Adrenal gland (tissue), 5 donors: ENCODE results near the gene CCDC158.

Experiments
- POLR2A ChIP-seq, 2 donors: fragments of 450-650 bp; IDR thresholded peaks; one replicate each; pipeline ENCODE4 v1.6.1; 2017; ENCODE audit warnings: antibody characterized with exemption in 2 of 2, mild to moderate bottlenecking in 2 of 2, moderate library complexity in 1 of 2
- TF ChIP-seq, protein P1 (sequence below), 6 experiments: fragments of 450-650 bp in 4 of 6; fragments of 200-600 bp in 2 of 6; sonication (generic) in 1 of 6; IDR thresholded peaks; 1 replicate in 5 of 6; 2 replicates in 1 of 6; pipeline versions ENCODE4 v1.5.1 to v1.8.0; 2016 to 2021; ENCODE audit warnings: antibody characterized with exemption in 6 of 6, mild to moderate bottlenecking in 2 of 6, moderate library complexity in 1 of 6
- donor health status: DM: no; HTN: no; CAD: no.

DNA sequence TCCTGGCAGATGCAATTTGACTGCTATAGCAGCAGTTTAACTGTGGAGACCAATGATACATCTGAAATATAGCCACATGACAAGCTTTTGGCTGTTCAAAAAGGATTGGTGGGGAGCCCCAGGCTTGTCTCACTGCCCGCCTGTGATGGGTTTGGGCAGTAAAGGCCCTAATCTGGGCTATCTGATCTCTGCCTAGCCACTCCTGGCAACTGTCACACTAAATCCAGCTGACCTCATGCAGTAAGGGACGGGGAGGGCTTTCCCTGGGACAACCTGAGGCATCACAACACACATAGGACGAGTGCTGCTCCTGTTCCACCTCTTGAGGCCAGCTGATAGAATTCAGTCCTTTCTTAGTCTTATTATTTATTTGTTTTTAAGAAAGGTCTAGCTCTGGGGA, 56.2 kb downstream of the CCDC158 start:
- TF ChIP-seq, protein P1, sequence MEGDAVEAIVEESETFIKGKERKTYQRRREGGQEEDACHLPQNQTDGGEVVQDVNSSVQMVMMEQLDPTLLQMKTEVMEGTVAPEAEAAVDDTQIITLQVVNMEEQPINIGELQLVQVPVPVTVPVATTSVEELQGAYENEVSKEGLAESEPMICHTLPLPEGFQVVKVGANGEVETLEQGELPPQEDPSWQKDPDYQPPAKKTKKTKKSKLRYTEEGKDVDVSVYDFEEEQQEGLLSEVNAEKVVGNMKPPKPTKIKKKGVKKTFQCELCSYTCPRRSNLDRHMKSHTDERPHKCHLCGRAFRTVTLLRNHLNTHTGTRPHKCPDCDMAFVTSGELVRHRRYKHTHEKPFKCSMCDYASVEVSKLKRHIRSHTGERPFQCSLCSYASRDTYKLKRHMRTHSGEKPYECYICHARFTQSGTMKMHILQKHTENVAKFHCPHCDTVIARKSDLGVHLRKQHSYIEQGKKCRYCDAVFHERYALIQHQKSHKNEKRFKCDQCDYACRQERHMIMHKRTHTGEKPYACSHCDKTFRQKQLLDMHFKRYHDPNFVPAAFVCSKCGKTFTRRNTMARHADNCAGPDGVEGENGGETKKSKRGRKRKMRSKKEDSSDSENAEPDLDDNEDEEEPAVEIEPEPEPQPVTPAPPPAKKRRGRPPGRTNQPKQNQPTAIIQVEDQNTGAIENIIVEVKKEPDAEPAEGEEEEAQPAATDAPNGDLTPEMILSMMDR (IDR thresholded peaks at IDR 0.05) = no peak
- no peak for TF ChIP-seq POLR2A (IDR thresholded peaks at IDR 0.05)
